H1 (cell line): ENCODE measurements around the gene ZNF575. TPM values are rescaled to one million over a fixed set of nuclear protein-coding genes. Genes with fewer than 3 reads are reported as not detected.

Experiments used
- CTCF ChIA-PET: fragments of 300-600 bp; sonication (Branson Sonifier 250); formaldehyde crosslinking; loops from one replicate; lab custom pipeline; 2021; ENCODE audit not compliant: partially characterized antibody; lab: Charles Lee
- POLR2A ChIA-PET: fragments of 300-600 bp; sonication (Branson Sonifier 250); formaldehyde crosslinking; loops from one replicate; lab custom pipeline; 2021; ENCODE audit warnings: inconsistent platforms; ENCODE audit not compliant: partially characterized antibody; lab: Charles Lee
- DNase-seq, 2 experiments: peaks; one replicate each; pipeline versions ENCODE4 v3.0.0 to v3.0.0-alpha.2; 2010 to 2022; ENCODE audit warnings: low spot score in 2 of 2, low read depth in 1 of 2, mixed read lengths in 1 of 2
- FAIRE-seq: peaks from 2 replicates; lab custom pipeline; 2011; peaks lifted over from hg19 to GRCh38; lab: Jason Lieb, UNC
- H2AFZ ChIP-seq: 2 replicates; pipeline ENCODE4 v1.8.1; 2012; ENCODE audit warnings: low read length, inconsistent platforms
- H2AK5ac ChIP-seq: 2 replicates; pipeline ENCODE4 v1.6.1; 2013; ENCODE audit warnings: low read depth, low read length
- H2BK120ac ChIP-seq: replicated peaks from 2 replicates; pipeline ENCODE3; 2013; ENCODE audit warnings: low read depth, low read length, inconsistent platforms
- H2BK12ac ChIP-seq: 2 replicates; pipeline ENCODE4 v1.6.1; 2013; ENCODE audit warnings: low read depth, low read length
- H2BK15ac ChIP-seq: 2 replicates; pipeline ENCODE4 v1.6.1; 2013; ENCODE audit warnings: low read length
- H2BK20ac ChIP-seq: 2 replicates; pipeline ENCODE4 v1.6.1; 2013; ENCODE audit warnings: low read length
- H2BK5ac ChIP-seq: 2 replicates; pipeline ENCODE4 v1.6.1; 2013; ENCODE audit warnings: low read depth, low read length
- H3K14ac ChIP-seq: 2 replicates; pipeline ENCODE4 v1.6.1; 2013; ENCODE audit warnings: inconsistent platforms; ENCODE audit not compliant: insufficient read length
- H3K18ac ChIP-seq: 2 replicates; pipeline ENCODE4 v1.6.1; 2013; ENCODE audit warnings: low read length; ENCODE audit errors: extremely low read depth
- H3K23ac ChIP-seq: 2 replicates; pipeline ENCODE4 v1.6.1; 2013; ENCODE audit warnings: inconsistent platforms; ENCODE audit not compliant: insufficient read length
- H3K23me2 ChIP-seq: 2 replicates; pipeline ENCODE4 v1.6.1; 2013; ENCODE audit warnings: low read depth, low read length
- H3K27ac ChIP-seq: 2 replicates; pipeline ENCODE4 v1.6.1; 2011; ENCODE audit warnings: low read depth, low read length, inconsistent platforms
- H3K27me3 ChIP-seq, 4 experiments: replicated peaks in 1 of 4; 1 replicate in 1 of 4; 2 replicates in 3 of 4; pipeline versions ENCODE4 v1.6.1 to v1.8.1; 2011 to 2013; ENCODE audit warnings: low read length in 3 of 4, mild to moderate bottlenecking in 3 of 4, inconsistent platforms in 2 of 4, mixed read lengths in 2 of 4, moderate library complexity in 1 of 4; ENCODE audit not compliant: control insufficient read depth in 3 of 4, insufficient read depth in 3 of 4; ENCODE audit errors: extremely low read depth in 1 of 4
- H3K36me3 ChIP-seq, 4 experiments: 2 replicates each; pipeline versions ENCODE4 v1.6.1 to v1.8.1; 2011 to 2013; ENCODE audit warnings: mild to moderate bottlenecking in 4 of 4, low read length in 3 of 4, moderate library complexity in 2 of 4, control low read depth in 1 of 4, inconsistent platforms in 1 of 4; ENCODE audit not compliant: insufficient read depth in 4 of 4, control insufficient read depth in 2 of 4
- H3K4ac ChIP-seq: replicated peaks from 2 replicates; pipeline ENCODE3; 2013; ENCODE audit warnings: low read length, low read depth, mixed read lengths, inconsistent platforms; ENCODE audit not compliant: insufficient read length
- H3K4me1 ChIP-seq, 4 experiments: replicated peaks in 1 of 4; 1 replicate in 1 of 4; 2 replicates in 3 of 4; pipeline versions ENCODE4 v1.6.1 to v1.8.1; 2011 to 2013; ENCODE audit warnings: low read length in 3 of 4, inconsistent platforms in 2 of 4, mixed read lengths in 1 of 4; ENCODE audit not compliant: insufficient read depth in 4 of 4, control insufficient read depth in 3 of 4
- H3K4me2 ChIP-seq, 2 experiments: 2 replicates each; pipeline versions ENCODE4 v1.6.1 to v1.8.1; 2011 to 2013; ENCODE audit warnings: low read depth in 2 of 2, low read length in 2 of 2, control low read depth in 1 of 2, inconsistent platforms in 1 of 2, mild to moderate bottlenecking in 1 of 2; ENCODE audit not compliant: insufficient read depth in 1 of 2
- H3K4me3 ChIP-seq, 4 experiments: fragments of 200-600, 300-600 bp in 1 of 4; sonication (generic), shearing (Covaris generic), sonication (Bioruptor Twin) in 1 of 4; 2 replicates each; pipeline versions ENCODE4 v1.5.1 to v1.8.1; 2011 to 2016; ENCODE audit warnings: low read length in 4 of 4, low read depth in 3 of 4, control low read depth in 2 of 4, inconsistent platforms in 2 of 4, mild to moderate bottlenecking in 2 of 4, mixed read lengths in 1 of 4, moderate library complexity in 1 of 4; ENCODE audit not compliant: insufficient read depth in 2 of 4; ENCODE audit errors: extremely low read depth in 1 of 4
- H3K56ac ChIP-seq: replicated peaks from 2 replicates; pipeline ENCODE3; 2013; ENCODE audit warnings: low read depth, mild to moderate bottlenecking, mixed read lengths, low read length, inconsistent platforms; ENCODE audit not compliant: insufficient read length
- H3K79me1 ChIP-seq: 2 replicates; pipeline ENCODE4 v1.6.1; 2013; ENCODE audit warnings: low read depth, low read length, control low read depth
- H3K79me2 ChIP-seq, 2 experiments: 2 replicates each; pipeline versions ENCODE4 v1.6.1 to v1.8.1; 2012 to 2013; ENCODE audit warnings: low read length in 2 of 2, mild to moderate bottlenecking in 2 of 2, inconsistent platforms in 1 of 2; ENCODE audit not compliant: insufficient read depth in 2 of 2, control insufficient read depth in 1 of 2
- H3K9ac ChIP-seq, 4 experiments: replicated peaks in 1 of 4; 1 replicate in 1 of 4; 2 replicates in 3 of 4; pipeline versions ENCODE4 v1.6.1 to v1.8.1; 2011 to 2013; ENCODE audit warnings: low read depth in 3 of 4, low read length in 3 of 4, control low read depth in 2 of 4, mild to moderate bottlenecking in 2 of 4, moderate library complexity in 2 of 4, inconsistent platforms in 1 of 4; ENCODE audit errors: extremely low read depth in 1 of 4
- H3K9me3 ChIP-seq, 2 experiments: 2 replicates each; pipeline versions ENCODE4 v1.6.1 to v1.8.1; 2012 to 2013; ENCODE audit warnings: mild to moderate bottlenecking in 2 of 2, moderate library complexity in 2 of 2, control low read depth in 1 of 2, inconsistent platforms in 1 of 2, low read depth in 1 of 2, low read length in 1 of 2, mixed read lengths in 1 of 2; ENCODE audit not compliant: insufficient read depth in 2 of 2
- H4K20me1 ChIP-seq, 2 experiments: replicated peaks in 1 of 2; 2 replicates each; pipeline versions ENCODE3 to v1.8.1; 2011 to 2013; ENCODE audit warnings: inconsistent platforms in 2 of 2, low read length in 2 of 2, mild to moderate bottlenecking in 1 of 2; ENCODE audit not compliant: insufficient read depth in 2 of 2, control insufficient read depth in 1 of 2
- H4K5ac ChIP-seq: 2 replicates; pipeline ENCODE4 v1.6.1; 2013; ENCODE audit warnings: low read length, low read depth, mixed read lengths, inconsistent platforms; ENCODE audit not compliant: insufficient read length
- H4K8ac ChIP-seq: 2 replicates; pipeline ENCODE4 v1.8.0; 2013; ENCODE audit warnings: mild to moderate bottlenecking, moderate library complexity, low read length, inconsistent platforms; ENCODE audit not compliant: insufficient read depth; ENCODE audit errors: extremely low read depth
- H4K91ac ChIP-seq: replicated peaks from 2 replicates; pipeline ENCODE3; 2013; ENCODE audit warnings: low read length, mixed read lengths, inconsistent platforms; ENCODE audit not compliant: insufficient read length
- CEBPB ChIP-seq: IDR thresholded peaks from 2 replicates; pipeline ENCODE4 v1.6.1; 2012; ENCODE audit warnings: low read depth, low read length
- SIN3A ChIP-seq, 2 experiments: IDR thresholded peaks in 1 of 2; conservative IDR thresholded peaks in 1 of 2; 2 replicates each; pipeline ENCODE4 v1.6.1; 2011 to 2012; ENCODE audit warnings: low read length in 2 of 2, improper control_type of control experiment in 1 of 2, low read depth in 1 of 2, mild to moderate bottlenecking in 1 of 2
- SRF ChIP-seq: IDR thresholded peaks from 2 replicates; pipeline ENCODE4 v1.6.1; 2011; ENCODE audit warnings: mild to moderate bottlenecking, low read depth, low read length, moderate library complexity
- TBP ChIP-seq: IDR thresholded peaks from 2 replicates; pipeline ENCODE4 v1.6.1; 2011; ENCODE audit warnings: low read depth, low read length, improper control_type of control experiment
- WGBS, 2 experiments: shearing (Covaris generic) in 1 of 2; methylation state at CpG; one replicate each; pipeline versions ENCODE4 v1.1.6 to v1.1.7; 2013 to 2015; ENCODE audit warnings: low lambda C conversion rate in 2 of 2, mixed read lengths in 2 of 2, inconsistent platforms in 1 of 2, low coverage in 1 of 2, missing lambda C conversion rate in 1 of 2; ENCODE audit not compliant: insufficient replicate concordance in 2 of 2, insufficient coverage in 1 of 2, insufficient read length in 1 of 2; ENCODE audit errors: extremely low coverage in 1 of 2, missing lambda C conversion rate in 1 of 2; 5-methylcytosine and 5-hydroxymethylcytosine counted together
- polyA plus RNA-seq, 7 experiments: library from polyadenylated mRNA; depleted of rRNA in 3 of 7; stranded (reverse) in 5 of 7; unstranded in 2 of 7; fragments of >200 nt in 5 of 7; fragments of 200-250 nt in 2 of 7; gene quantifications; 1 replicate in 5 of 7; 2 replicates in 1 of 7; 4 replicates in 1 of 7; pipeline versions ENCODE4 v1.2.1 to v1.2.3, GENCODE V29; 2011 to 2013; ENCODE audit warnings: missing spikeins in 2 of 7, mixed read lengths in 2 of 7
- total RNA-seq: library from RNA; stranded (reverse); fragmentation: NEBNext Ultra II Directional; extraction: Animal tissue kit (Norgen Biotek cat#: 25700); gene quantifications from 2 replicates; pipeline ENCODE4 v1.2.1, GENCODE V29; 2021
- TF ChIP-seq, protein P1 (sequence below): IDR thresholded peaks from 2 replicates; pipeline ENCODE4 v1.6.1; 2012; ENCODE audit warnings: inconsistent platforms

The ZNF575 gene
- total and polyA plus RNA-seq, 2 of the 8 experiments (the other 6 are each of a cell fraction or from before 2014, with no cell fraction given), result 0.05 TPM; not detected in 1

GRCh38 chr19:43551399-43552197 is 18.6 kb downstream of the ZNF575 start:
- Histone ChIP-seq H3K23me2 (no peaks in the 10 kb centered on the region), H4K20me1 (peaks cover 0 to 4% of the 10 kb centered on the region in 2 experiments), H2AK5ac (no peak overlapping the region), H3K9me3 (no peaks in the 10 kb centered on the region), H3K56ac (no peak overlapping the region), H4K8ac (no peak overlapping the region), H2BK5ac (no peak overlapping the region), H3K27me3 (no peaks in the 10 kb centered on the region), H4K5ac (no peak overlapping the region), H3K79me2 (no peaks in the 10 kb centered on the region), H3K4ac (no peak overlapping the region), H3K9ac (no peak overlapping the region), H3K4me1 (0 out of 7 replicates have a peak, but pooled peaks cover 0 to 2% (median 0%) of the 10 kb centered on the region in 4 experiments), H4K91ac (no peak overlapping the region), H3K14ac (no peak overlapping the region), H3K4me2 (no peak overlapping the region), H2BK15ac (no peak overlapping the region), H3K18ac (no peak overlapping the region), H3K27ac (no peak overlapping the region), H2BK20ac (no peak overlapping the region), H2AFZ (no peak overlapping the region), H2BK12ac (no peak overlapping the region), H3K36me3 (peaks cover 5 to 28% (median 17%) of the 10 kb centered on the region in 4 experiments; a peak in 6 of 8 replicates), H3K4me3 (no peak overlapping the region), H2BK120ac (no peak overlapping the region), H3K23ac (no peak overlapping the region), H3K79me1 (0 out of 2 replicates have a peak, but pooled peaks cover 3% of the 10 kb centered on the region)
- WGBS, 2 experiments, result 93% methylated on average over 23 of the region's 23 CpGs; no CpG with 5 or more reads in 1 of the 2 experiments
- FAIRE-seq (no peak), DNase-seq (no peak)
- POLR2A ChIA-PET, result no interaction called here
- CTCF ChIA-PET, result interaction anchor here (1.7 to 10.7 kb wide), 5 partner anchors 9 to 44 kb away, joined by 4 to 122 read pairs (median 82); partner anchors contain the start of genes IRGQ, ZNF575 and ZNF576
- TF ChIP-seq SRF (no peak), TBP (no peak), SIN3A (conservative IDR thresholded peaks at IDR 0.05 in 1 of 2, IDR thresholded peaks at IDR 0.05 in 1 of 2; ENCODE audit: low read depth in 1 of 2, low read length in 2 of 2) (no peak), CEBPB (no peak)
- TF ChIP-seq, protein P1, sequence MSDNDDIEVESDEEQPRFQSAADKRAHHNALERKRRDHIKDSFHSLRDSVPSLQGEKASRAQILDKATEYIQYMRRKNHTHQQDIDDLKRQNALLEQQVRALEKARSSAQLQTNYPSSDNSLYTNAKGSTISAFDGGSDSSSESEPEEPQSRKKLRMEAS, result no peak
